Retina (tissue), 1 donor: ENCODE data around the gene AGBL5.

Experiments used
- DNase-seq: peaks from one replicate; pipeline ENCODE4 v3.0.0-alpha.2; 2016

The AGBL5 gene

GRCh38 chr2:27079233-27080139, 28.0 kb downstream of the AGBL5 start:
- no peak for DNase-seq

GRCh38 chr2:27080140-27080469, 28.6 kb downstream of the AGBL5 start:
- no peak for DNase-seq

GRCh38 chr2:27080603-27080936, 29.1 kb downstream of the AGBL5 start:
- DNase-seq = no peak

GRCh38 chr2:27081984-27082772, 30.7 kb downstream of the AGBL5 start:
- DNase-seq = no peak

- no peak for DNase-seq
These were observed 31.4 kb downstream of the AGBL5 start for GRCh38 chr2:27082773-27083409.

- no peak for DNase-seq
These were observed 32.2 kb downstream of the AGBL5 start for GRCh38 chr2:27083410-27084296.

GRCh38 chr2:27084297-27085061, 33.0 kb downstream of the AGBL5 start:
- no peak for DNase-seq

GRCh38 chr2:27085062-27085672, 33.7 kb downstream of the AGBL5 start:
- DNase-seq = no peak

- DNase-seq = peak; percentile 76
These were observed 34.2 kb downstream of the AGBL5 start for GRCh38 chr2:27085673-27086089.

GRCh38 chr2:27086090-27086723, 34.7 kb downstream of the AGBL5 start:
- peak; percentile 98 for DNase-seq

- peak; percentile 83 for DNase-seq
These were observed 35.5 kb downstream of the AGBL5 start, which contains the start of gene KHK for GRCh38 chr2:27086724-27087593. Gene KHK, plus strand, starts transcription at chr2:27086772. Its CDS starts 488 bp downstream, at chr2:27087260.

GRCh38 chr2:27087823-27088410, 36.4 kb downstream of the AGBL5 start:
- no peak for DNase-seq

- no peak for DNase-seq
These were observed 37.2 kb downstream of the AGBL5 start for GRCh38 chr2:27088634-27089033.

- no peak for DNase-seq
These were observed 37.9 kb downstream of the AGBL5 start for GRCh38 chr2:27089111-27089954.

- no peak for DNase-seq
These were observed 40.6 kb downstream of the AGBL5 start for GRCh38 chr2:27091746-27092695.

GRCh38 chr2:27092696-27093429, 41.4 kb downstream of the AGBL5 start:
- DNase-seq = no peak
